OCI-LY7 (cell line): Measurements from ENCODE around the gene CD164L2. TPM values are rescaled to one million over a fixed set of nuclear protein-coding genes. Genes with fewer than 3 reads are reported as not detected.

Experiments
- BruUV-seq: library from RNA; stranded (reverse); fragments of 400-500 nt; replicated peaks from 2 replicates; lab custom pipeline; 2021; lab: Mats Ljungman, UMichigan
- CTCF ChIA-PET: fragments of 300-600 bp; sonication (Branson Sonifier 250); formaldehyde crosslinking; loops from one replicate; lab custom pipeline; 2022; ENCODE audit warnings: antibody characterized with exemption; ENCODE audit not compliant: unreplicated experiment; lab: Charles Lee
- POLR2A ChIA-PET: fragments of 300-600 bp; sonication (Branson Sonifier 250); formaldehyde crosslinking; loops from one replicate; lab custom pipeline; 2022; ENCODE audit warnings: antibody characterized with exemption; lab: Charles Lee
- DNase-seq: peaks from one replicate; pipeline ENCODE4 v3.0.0-alpha.2; 2015; ENCODE audit warnings: low spot score
- H2AFZ ChIP-seq: fragments of 200-600 bp; sonication (generic), shearing (Covaris generic); 2 replicates; pipeline ENCODE4 v1.6.1; 2014; ENCODE audit warnings: mild to moderate bottlenecking, antibody characterized with exemption, low read length, moderate library complexity
- H3K27ac ChIP-seq: fragments of 200-600 bp; sonication (generic); 2 replicates; pipeline ENCODE4 v1.5.1; 2014; ENCODE audit warnings: mixed run types, low read depth, mild to moderate bottlenecking, moderate library complexity, low read length, inconsistent platforms; ENCODE audit not compliant: poor library complexity, severe bottlenecking
- H3K36me3 ChIP-seq: fragments of 200-600 bp; sonication (generic); 2 replicates; pipeline ENCODE4 v1.6.1; 2014; ENCODE audit warnings: mild to moderate bottlenecking, antibody characterized with exemption, low read length, moderate library complexity, mixed read lengths; ENCODE audit not compliant: insufficient read depth
- H3K4me1 ChIP-seq: fragments of 200-600 bp; sonication (generic); 2 replicates; pipeline ENCODE4 v1.5.1; 2014; ENCODE audit warnings: mild to moderate bottlenecking, low read length; ENCODE audit not compliant: insufficient read depth, poor library complexity, severe bottlenecking
- H3K4me2 ChIP-seq: fragments of 200-600 bp; sonication (generic); 2 replicates; pipeline ENCODE4 v1.6.1; 2014; ENCODE audit warnings: mild to moderate bottlenecking, low read length
- H3K4me3 ChIP-seq: fragments of 200-600 bp; sonication (generic); 2 replicates; pipeline ENCODE4 v1.5.1; 2014; ENCODE audit warnings: mild to moderate bottlenecking, low read depth, low read length; ENCODE audit not compliant: poor library complexity, severe bottlenecking
- H3K79me2 ChIP-seq: fragments of 200-600 bp; sonication (generic); 2 replicates; pipeline ENCODE4 v1.6.1; 2016; ENCODE audit warnings: low read depth, mild to moderate bottlenecking, low read length, moderate library complexity, mixed read lengths; ENCODE audit not compliant: insufficient read depth
- H3K9me2 ChIP-seq: fragments of 200-600 bp; sonication (generic); 2 replicates; pipeline ENCODE4 v1.6.1; 2016; ENCODE audit warnings: mild to moderate bottlenecking, low read length, mixed read lengths; ENCODE audit not compliant: insufficient read depth
- H3K9me3 ChIP-seq: fragments of 200-600 bp; sonication (generic); 2 replicates; pipeline ENCODE4 v1.6.1; 2014; ENCODE audit warnings: mild to moderate bottlenecking, mixed run types, low read length, mixed read lengths
- H4K20me1 ChIP-seq: fragments of 200-600 bp; sonication (generic); 2 replicates; pipeline ENCODE4 v1.6.1; 2014; ENCODE audit warnings: mild to moderate bottlenecking, antibody characterized with exemption, low read length, moderate library complexity, mixed read lengths; ENCODE audit not compliant: insufficient read depth
- CTCF ChIP-seq: fragments of 200-600 bp; sonication (generic); conservative IDR thresholded peaks from 2 replicates; pipeline ENCODE4 v1.5.1; 2014; ENCODE audit warnings: mild to moderate bottlenecking, antibody characterized with exemption, low read length, moderate library complexity, mixed read lengths
- EZH2phosphoT487 ChIP-seq: fragments of 200-600 bp; sonication (generic); IDR thresholded peaks from 2 replicates; pipeline ENCODE4 v1.6.1; 2018; ENCODE audit warnings: low read depth, borderline replicate concordance, mild to moderate bottlenecking, mixed run types, antibody characterized with exemption, low read length, moderate library complexity, mixed read lengths
- intact Hi-C: fragments of 100-400 bp; cut with micrococcal nuclease; formaldehyde crosslinking; loops from one replicate; pipeline ENCODE4 v1.10.0; 2022; ENCODE audit not compliant: unreplicated experiment
- total RNA-seq, 2 experiments: library from RNA; depleted of rRNA in 1 of 2; stranded (reverse); fragments of >200 nt in 1 of 2; shearing (Covaris generic) in 1 of 2; gene quantifications; 2 replicates each; pipeline ENCODE4 v1.2.3, GENCODE V29; 2014 to 2022

Gene CD164L2
- total RNA-seq, 2 experiments from 2014 or later, result not detected

GRCh38 chr1:27349784-27350662 lies 33.1 kb downstream of the CD164L2 start:
- Histone ChIP-seq H3K4me3 (no peak overlapping the region), H3K9me3 (no peaks in the 10 kb centered on the region), H3K36me3 (peaks cover 8% of the 10 kb centered on the region; the same call in 1 of the 2 replicates), H3K79me2 (no peaks in the 10 kb centered on the region), H2AFZ (no peak overlapping the region), H3K4me2 (no peak overlapping the region), H3K4me1 (peaks cover 5% of the 10 kb centered on the region), H3K27ac (no peak overlapping the region), H4K20me1 (no peaks in the 10 kb centered on the region), H3K9me2 (no peaks in the 10 kb centered on the region)
- DNase-seq, result no peak
- POLR2A ChIA-PET, result no interaction called here
- CTCF ChIA-PET, result no interaction called here
- intact Hi-C loops, result loop anchor here (10.0 kb wide), 1 partner anchor 45 kb away; no protein-coding TSS in a partner anchor
- TF ChIP-seq CTCF, result no peak
- TF ChIP-seq EZH2phosphoT487, result no peak
- no TSS peak for BruUV-seq

- Histone ChIP-seq H4K20me1 (no peaks in the 10 kb centered on the region), H2AFZ (no peak overlapping the region), H3K4me1 (peaks cover 5% of the 10 kb centered on the region), H3K4me3 (no peak overlapping the region), H3K9me2 (no peaks in the 10 kb centered on the region), H3K27ac (no peak overlapping the region), H3K4me2 (peak overlapping the region; percentile 56), H3K9me3 (no peaks in the 10 kb centered on the region), H3K79me2 (no peaks in the 10 kb centered on the region), H3K36me3 (peaks cover 8% of the 10 kb centered on the region; the same call in 1 of the 2 replicates)
- ChIA-PET POLR2A (no interaction called here), CTCF (no interaction called here)
- intact Hi-C loops, result no loop called here
- BruUV-seq, result no TSS peak
- TF ChIP-seq EZH2phosphoT487, result no peak
- no peak for TF ChIP-seq CTCF
- DNase-seq, result no peak
Observed at GRCh38 chr1:27348861-27349783, 34.0 kb downstream of the CD164L2 start.
